HCT116 (cell line): ENCODE measurements around the gene MRPL33. TPM values are rescaled to one million over a fixed set of nuclear protein-coding genes. Genes with fewer than 3 reads are reported as not detected.

Experiments
- ATAC-seq: fragments of 200-7000 bp; cut with Tn5 transposase; 2 replicates; pipeline ENCODE4 v1.9.1; 2020; ENCODE audit warnings: mild to moderate bottlenecking, moderate library complexity
- BruUV-seq: library from RNA; stranded (reverse); fragments of 400-500 nt; replicated peaks from 2 replicates; lab custom pipeline; 2021; lab: Mats Ljungman, UMichigan
- CTCF ChIA-PET: fragments of 300-600 bp; sonication (Branson Sonifier 250); formaldehyde crosslinking; loops from one replicate; lab custom pipeline; 2021; ENCODE audit warnings: antibody characterized with exemption; lab: Charles Lee
- POLR2A ChIA-PET: fragments of 300-600, 350-600 bp; sonication (Branson Sonifier 250); formaldehyde crosslinking; loops from one replicate; lab custom pipeline; 2021; ENCODE audit warnings: antibody characterized with exemption; lab: Charles Lee
- RAD21 ChIA-PET, 2 experiments: fragments of 300-600 bp; sonication (Branson Sonifier 250); formaldehyde crosslinking; loops; one replicate each; lab custom pipeline; 2023; ENCODE audit warnings: low total read pairs in 2 of 2; ENCODE audit not compliant: uncharacterized antibody in 2 of 2, unreplicated experiment in 2 of 2, low non-redundant PET in 1 of 2; lab: Charles Lee
- DNase-seq: peaks from one replicate; pipeline ENCODE4 v3.0.0-alpha.2; 2010; ENCODE audit warnings: low read depth, low spot score
- H2AFZ ChIP-seq: fragments of 200-600 bp; shearing (Covaris generic), sonication (generic); 2 replicates; pipeline ENCODE4 v1.6.1; 2017; ENCODE audit warnings: low read depth, mixed run types, mixed read lengths, antibody characterized with exemption, low read length; ENCODE audit not compliant: poor library complexity, severe bottlenecking
- H3K27ac ChIP-seq: 2 replicates; pipeline ENCODE4 v1.5.1; 2012; ENCODE audit warnings: low read depth, low read length
- H3K27me3 ChIP-seq: fragments of 200-600 bp; sonication (generic); 2 replicates; pipeline ENCODE4 v1.6.1; 2016; ENCODE audit warnings: mixed run types, low read length, mixed read lengths; ENCODE audit not compliant: insufficient read depth
- H3K36me3 ChIP-seq, 2 experiments: fragments of 200-500 bp in 1 of 2; fragments of 200-600 bp in 1 of 2; sonication (Bioruptor generic) in 1 of 2; sonication (generic) in 1 of 2; 2 replicates each; pipeline versions ENCODE4 v1.5.1 to v1.6.1; 2014 to 2016; ENCODE audit warnings: low read length in 2 of 2, inconsistent platforms in 1 of 2, mixed read lengths in 1 of 2, mixed run types in 1 of 2; ENCODE audit not compliant: insufficient read depth in 2 of 2, control insufficient read depth in 1 of 2
- H3K4me1 ChIP-seq, 2 experiments: fragments of 200-600 bp in 1 of 2; sonication (generic) in 1 of 2; 2 replicates each; pipeline versions ENCODE4 v1.5.1 to v1.6.1; 2012 to 2017; ENCODE audit warnings: low read length in 2 of 2, inconsistent platforms in 1 of 2, mild to moderate bottlenecking in 1 of 2, mixed read lengths in 1 of 2, mixed run types in 1 of 2, moderate library complexity in 1 of 2; ENCODE audit not compliant: insufficient read depth in 2 of 2, control insufficient read depth in 1 of 2
- H3K4me2 ChIP-seq: fragments of 200-600 bp; sonication (generic); 2 replicates; pipeline ENCODE4 v1.6.1; 2017; ENCODE audit warnings: mixed run types, low read length, mixed read lengths
- H3K4me3 ChIP-seq, 2 experiments: fragments of 200-600 bp in 1 of 2; sonication (generic) in 1 of 2; replicated peaks in 1 of 2; 2 replicates each; pipeline ENCODE4 v1.5.1; 2011 to 2016; ENCODE audit warnings: low read length in 2 of 2, control low read depth in 1 of 2, low read depth in 1 of 2, mild to moderate bottlenecking in 1 of 2, mixed read lengths in 1 of 2, mixed run types in 1 of 2
- H3K79me2 ChIP-seq: fragments of 200-600 bp; sonication (generic); 2 replicates; pipeline ENCODE4 v1.6.1; 2017; ENCODE audit warnings: mild to moderate bottlenecking, mixed run types, low read length, moderate library complexity, mixed read lengths; ENCODE audit not compliant: insufficient read depth
- H3K9ac ChIP-seq: fragments of 200-600 bp; sonication (generic); 2 replicates; pipeline ENCODE4 v1.6.1; 2016; ENCODE audit warnings: low read length, mixed read lengths
- H3K9me2 ChIP-seq: fragments of 200-600 bp; sonication (generic), shearing (Covaris generic); 2 replicates; pipeline ENCODE4 v1.6.1; 2017; ENCODE audit warnings: mixed run types, mild to moderate bottlenecking, moderate library complexity; ENCODE audit not compliant: insufficient read depth
- H3K9me3 ChIP-seq, 2 experiments: fragments of 200-500 bp in 1 of 2; fragments of 200-600 bp in 1 of 2; sonication (Bioruptor generic) in 1 of 2; sonication (generic) in 1 of 2; 2 replicates each; pipeline ENCODE4 v1.6.1; 2014 to 2017; ENCODE audit warnings: low read length in 2 of 2, mixed read lengths in 2 of 2, inconsistent platforms in 1 of 2, low read depth in 1 of 2, mild to moderate bottlenecking in 1 of 2, mixed run types in 1 of 2, moderate library complexity in 1 of 2; ENCODE audit not compliant: control insufficient read depth in 1 of 2, insufficient read depth in 1 of 2
- H4K20me1 ChIP-seq: fragments of 200-600 bp; sonication (generic), shearing (Covaris generic); 2 replicates; pipeline ENCODE4 v1.6.1; 2017; ENCODE audit warnings: mixed run types, mild to moderate bottlenecking, moderate library complexity; ENCODE audit not compliant: insufficient read depth
- CBX3 ChIP-seq: IDR thresholded peaks from 2 replicates; pipeline ENCODE4 v1.6.1; 2012; ENCODE audit warnings: low read depth
- CEBPB ChIP-seq: IDR thresholded peaks from 2 replicates; pipeline ENCODE4 v1.6.1; 2012; ENCODE audit warnings: low read depth
- CTCF ChIP-seq, 3 experiments: fragments of 200-600 bp in 1 of 3; sonication (generic) in 1 of 3; IDR thresholded peaks in 2 of 3; conservative IDR thresholded peaks in 1 of 3; 2 replicates each; pipeline ENCODE4 v1.5.1; 2012 to 2017; ENCODE audit warnings: low read depth in 2 of 3, low read length in 2 of 3, antibody characterized with exemption in 1 of 3, borderline replicate concordance in 1 of 3, control low read depth in 1 of 3, mild to moderate bottlenecking in 1 of 3, mixed read lengths in 1 of 3, mixed run types in 1 of 3, moderate library complexity in 1 of 3; ENCODE audit not compliant: insufficient read depth in 1 of 3
- EGR1 ChIP-seq: IDR thresholded peaks from 2 replicates; pipeline ENCODE4 v1.6.1; 2012; ENCODE audit warnings: low read depth
- EZH2 ChIP-seq: fragments of 200-600 bp; sonication (generic); IDR thresholded peaks from 2 replicates; pipeline ENCODE4 v1.6.1; 2017; ENCODE audit warnings: antibody characterized with exemption, mixed run types
- EZH2phosphoT487 ChIP-seq: fragments of 200-600 bp; IDR thresholded peaks from 2 replicates; pipeline ENCODE4 v1.6.1; 2018; ENCODE audit warnings: antibody characterized with exemption, borderline replicate concordance
- FOSL1 ChIP-seq: IDR thresholded peaks from 2 replicates; pipeline ENCODE4 v1.6.1; 2012; ENCODE audit warnings: low read depth
- JUND ChIP-seq: IDR thresholded peaks from 2 replicates; pipeline ENCODE4 v1.6.1; 2012
- MAX ChIP-seq: IDR thresholded peaks from 2 replicates; pipeline ENCODE4 v1.6.1; 2012
- POLR2A ChIP-seq: IDR thresholded peaks from 2 replicates; pipeline ENCODE4 v1.7.0; 2011; ENCODE audit warnings: borderline replicate concordance; ENCODE audit not compliant: insufficient read depth, insufficient read length; ENCODE audit errors: extremely low read depth
- POLR2AphosphoS5 ChIP-seq: IDR thresholded peaks from 2 replicates; pipeline ENCODE4 v1.6.1; 2011; ENCODE audit warnings: mild to moderate bottlenecking, low read depth, low read length, moderate library complexity
- RAD21 ChIP-seq: IDR thresholded peaks from 2 replicates; pipeline ENCODE4 v1.6.1; 2012; ENCODE audit warnings: low read depth, mild to moderate bottlenecking
- REST ChIP-seq: IDR thresholded peaks from 2 replicates; pipeline ENCODE4 v1.6.1; 2012; ENCODE audit warnings: low read depth
- SIN3A ChIP-seq: IDR thresholded peaks from 2 replicates; pipeline ENCODE4 v1.6.1; 2012; ENCODE audit warnings: low read depth
- SP1 ChIP-seq: IDR thresholded peaks from 2 replicates; pipeline ENCODE4 v1.6.1; 2012; ENCODE audit warnings: low read depth
- SRF ChIP-seq: IDR thresholded peaks from 2 replicates; pipeline ENCODE4 v1.6.1; 2012; ENCODE audit warnings: low read depth
- TCF7L2 ChIP-seq: IDR thresholded peaks from 2 replicates; pipeline ENCODE4 v1.7.0; 2011; ENCODE audit warnings: borderline replicate concordance, inconsistent platforms; ENCODE audit not compliant: insufficient read depth, insufficient read length; ENCODE audit errors: extremely low read depth
- YY1 ChIP-seq: IDR thresholded peaks from 2 replicates; pipeline ENCODE4 v1.6.1; 2011; ENCODE audit warnings: low read length, low read depth, moderate library complexity, mild to moderate bottlenecking; ENCODE audit not compliant: insufficient replicate concordance; ENCODE audit errors: extremely low read depth
- ZFX ChIP-seq: fragments of 450-650 bp; IDR thresholded peaks from 2 replicates; pipeline ENCODE4 v1.6.1; 2017
- ZNF274 ChIP-seq: fragments of 200-500 bp; sonication (Bioruptor generic); IDR thresholded peaks from 2 replicates; pipeline ENCODE4 v1.6.1; 2014; ENCODE audit warnings: mild to moderate bottlenecking, low read depth, low read length, inconsistent platforms
- intact Hi-C: fragments of 100-400 bp; cut with micrococcal nuclease; formaldehyde crosslinking; loops from 2 replicates; pipeline ENCODE4 v1.10.0; 2022
- total RNA-seq: library from RNA; stranded (reverse); gene quantifications from one replicate; pipeline ENCODE4 v1.2.1, GENCODE V29; 2021; ENCODE audit not compliant: unreplicated experiment

Gene MRPL33
- total RNA-seq, 1 experiment from 2014 or later: 66.3 TPM

- intact Hi-C loops: loop anchor here (10.0 kb wide), 1 partner anchor 519 kb away; no protein-coding TSS in a partner anchor
- Histone ChIP-seq H3K27me3 (no peaks in the 10 kb centered on the region), H4K20me1 (no peaks in the 10 kb centered on the region), H3K9ac (no peak overlapping the region), H2AFZ (no peak overlapping the region), H3K36me3 (no peaks in the 10 kb centered on the region), H3K79me2 (no peaks in the 10 kb centered on the region), H3K4me1 (peaks cover 12 to 26% of the 10 kb centered on the region in 2 experiments), H3K9me2 (no peaks in the 10 kb centered on the region), H3K9me3 (no peaks in the 10 kb centered on the region), H3K4me3 (no peak overlapping the region), H3K27ac (no peak overlapping the region), H3K4me2 (no peak overlapping the region)
- no peak for TF ChIP-seq REST
- TF ChIP-seq SP1: no peak
- no peak for TF ChIP-seq JUND
- TF ChIP-seq FOSL1: no peak
- TF ChIP-seq SIN3A: no peak
- TF ChIP-seq TCF7L2: no peak
- no peak for TF ChIP-seq POLR2AphosphoS5
- no peak for TF ChIP-seq POLR2A
- no peak for TF ChIP-seq ZNF274
- TF ChIP-seq EZH2: no peak
- TF ChIP-seq CBX3: no peak
- no peak for TF ChIP-seq ZFX
- no peak for TF ChIP-seq SRF
- TF ChIP-seq MAX: no peak
- TF ChIP-seq YY1: no peak
- no peak for TF ChIP-seq CTCF (IDR thresholded peaks at IDR 0.05 in 2 of 3, conservative IDR thresholded peaks at IDR 0.05 in 1 of 3; ENCODE audit: borderline replicate concordance in 1 of 3, insufficient read depth in 1 of 3, low read depth in 2 of 3, low read length in 2 of 3)
- TF ChIP-seq RAD21: no peak
- TF ChIP-seq EGR1: no peak
- no peak for TF ChIP-seq EZH2phosphoT487
- TF ChIP-seq CEBPB: no peak
- ATAC-seq: no peak
- ChIA-PET RAD21 (no interaction called here), POLR2A (no interaction called here), CTCF (no interaction called here)
- BruUV-seq: no TSS peak
- DNase-seq: no peak
Measured at GRCh38 chr2:27756091-27756490, 15.4 kb upstream of the MRPL33 start.
